Activated naive CD4-positive, alpha-beta T cell treated with anti-CD3 and anti-CD28 coated beads for 36 hours (primary cell): ENCODE measurements around the gene PLK2. TPM values are rescaled to one million over a fixed set of nuclear protein-coding genes. Genes with fewer than 3 reads are reported as not detected.

Experiments
- CTCF ChIA-PET: fragments of 350-600 bp; sonication (Branson Sonifier 250); formaldehyde crosslinking; loops from one replicate; lab custom pipeline; 2021; ENCODE audit warnings: antibody characterized with exemption; lab: Charles Lee
- DNase-seq: peaks from one replicate; pipeline ENCODE4 v3.0.0-alpha.2; 2020
- H3K27ac Mint-ChIP-seq: one replicate; pipeline ENCODE4 v1.8.0; 2021; ENCODE audit warnings: mild to moderate bottlenecking, mixed read lengths
- H3K27me3 Mint-ChIP-seq: one replicate; pipeline ENCODE4 v1.8.0; 2021; ENCODE audit warnings: low read depth, mixed read lengths
- H3K36me3 Mint-ChIP-seq: one replicate; pipeline ENCODE4 v1.8.0; 2021; ENCODE audit warnings: low read depth, mixed read lengths
- H3K4me1 Mint-ChIP-seq: one replicate; pipeline ENCODE4 v1.8.0; 2021; ENCODE audit warnings: low read depth, mixed read lengths
- H3K4me3 Mint-ChIP-seq: one replicate; pipeline ENCODE4 v1.8.0; 2021; ENCODE audit warnings: mild to moderate bottlenecking, moderate library complexity, mixed read lengths
- H3K9me3 Mint-ChIP-seq: one replicate; pipeline ENCODE4 v1.8.0; 2021; ENCODE audit warnings: mixed read lengths
- intact Hi-C: fragments of 100-400 bp; cut with micrococcal nuclease; formaldehyde crosslinking; loops from one replicate; pipeline ENCODE4 v1.15.1; 2023
- total RNA-seq, 2 experiments: library from RNA; stranded (reverse); gene quantifications; one replicate each; pipeline ENCODE4 v1.2.3, GENCODE V29; 2021

Gene PLK2
- total RNA-seq, 2 experiments from 2014 or later = 7.8 to 10.9 TPM

DNA sequence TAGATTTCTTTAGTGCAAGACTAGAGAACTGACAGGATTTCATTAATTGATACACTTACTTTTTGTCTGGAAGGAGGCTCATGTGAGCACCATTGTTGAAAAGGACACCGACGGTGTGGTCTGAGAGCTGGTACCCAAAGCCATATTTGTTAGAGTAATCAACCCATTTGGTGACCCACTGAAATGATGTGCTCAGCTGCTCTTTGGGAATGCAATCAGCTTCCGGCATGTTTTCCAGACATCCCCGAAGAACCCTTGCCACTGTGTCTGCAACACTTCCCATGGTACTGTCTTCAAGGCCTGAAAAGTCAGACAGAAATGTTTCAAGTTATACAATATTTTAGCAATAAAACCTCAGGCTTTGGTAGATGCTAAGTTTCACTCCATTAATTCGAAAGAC is 4.4 kb downstream of the PLK2 start:
- peaks cover 10% of the 10 kb centered on the region for H3K4me1 Mint-ChIP-seq
- no peak overlapping the region for H3K27ac Mint-ChIP-seq
- CTCF ChIA-PET = interaction anchor here (0.6 kb wide), 1 partner anchor 1542 kb away, joined by 3 read pairs; no protein-coding TSS in a partner anchor
- intact Hi-C loops = loop anchor here (10.0 kb wide), 1 partner anchor 181 kb away; no protein-coding TSS in a partner anchor
- no peaks in the 10 kb centered on the region for H3K9me3 Mint-ChIP-seq
- no peak for DNase-seq
- no peak overlapping the region for H3K4me3 Mint-ChIP-seq
- H3K27me3 Mint-ChIP-seq = peaks cover 9% of the 10 kb centered on the region
- H3K36me3 Mint-ChIP-seq = peaks cover 3% of the 10 kb centered on the region

DNA sequence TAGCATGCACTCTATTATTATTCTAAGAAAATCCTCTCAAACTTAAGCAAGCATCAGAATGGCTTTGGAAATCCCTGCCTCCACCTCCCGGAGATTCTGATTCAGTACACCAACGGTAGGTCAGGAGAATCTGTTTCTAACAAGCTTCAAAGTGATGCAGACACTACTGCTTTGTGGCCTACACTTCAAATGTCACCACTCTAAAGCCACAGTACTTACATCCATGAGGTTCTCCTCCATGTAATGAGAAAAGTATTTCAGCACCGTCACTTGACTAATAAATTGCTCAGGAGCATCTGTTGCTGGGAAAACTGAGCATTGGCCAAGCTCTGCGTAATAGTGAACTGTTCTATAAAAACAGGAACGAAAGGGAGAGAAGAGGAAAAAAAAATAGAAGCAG is 4.8 kb downstream of the PLK2 start:
- H3K9me3 Mint-ChIP-seq = no peaks in the 10 kb centered on the region
- CTCF ChIA-PET = interaction anchor here (0.6 kb wide), 1 partner anchor 1542 kb away, joined by 3 read pairs; no protein-coding TSS in a partner anchor
- H3K4me1 Mint-ChIP-seq = peaks cover 10% of the 10 kb centered on the region
- H3K27ac Mint-ChIP-seq = no peak overlapping the region
- intact Hi-C loops = loop anchor here (10.0 kb wide), 1 partner anchor 180 kb away; no protein-coding TSS in a partner anchor
- H3K27me3 Mint-ChIP-seq = peaks cover 9% of the 10 kb centered on the region
- peaks cover 3% of the 10 kb centered on the region for H3K36me3 Mint-ChIP-seq
- no peak overlapping the region for H3K4me3 Mint-ChIP-seq
- DNase-seq = no peak

DNA sequence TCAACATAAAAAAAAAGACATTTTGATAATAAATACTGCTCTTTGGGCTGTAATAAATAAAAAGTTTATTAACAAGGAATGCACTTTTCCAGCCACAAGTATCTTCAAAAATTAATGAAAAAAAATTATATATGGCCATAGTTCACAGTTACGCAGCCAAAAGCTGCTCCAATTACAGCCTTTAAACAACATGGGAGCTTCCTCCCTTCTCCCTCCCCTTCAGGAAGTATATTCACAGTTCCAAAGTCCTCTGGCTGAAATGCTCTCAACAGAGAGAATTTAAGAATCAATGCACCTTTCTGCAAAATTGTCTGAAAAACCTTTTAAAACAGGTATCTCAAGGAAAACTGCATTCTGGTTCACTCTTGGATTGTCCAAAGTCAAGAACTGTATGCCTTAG is 5.9 kb downstream of the PLK2 start:
- no peak overlapping the region for H3K27ac Mint-ChIP-seq
- CTCF ChIA-PET = no interaction called here

DNA sequence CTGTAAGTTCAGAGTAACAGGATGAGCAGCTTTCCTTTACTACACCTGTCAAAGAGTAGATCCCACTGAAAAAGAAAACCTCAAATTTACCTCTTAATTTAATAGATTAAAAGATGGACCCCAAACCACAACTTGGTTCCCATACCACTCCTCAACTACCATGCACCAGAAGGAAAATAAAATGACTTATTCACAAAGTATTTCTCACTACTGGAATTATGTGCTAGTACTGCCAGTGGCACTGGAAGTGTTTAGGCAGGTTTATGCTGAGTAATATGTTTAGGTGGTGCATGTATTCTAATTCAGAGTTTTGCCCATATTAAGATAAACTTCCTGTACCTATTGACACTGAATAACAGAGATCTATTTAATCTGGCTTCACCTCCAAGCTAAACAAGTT is 6.6 kb downstream of the PLK2 start:
- H3K36me3 Mint-ChIP-seq = peaks cover 3% of the 10 kb centered on the region
- peaks cover 3% of the 10 kb centered on the region for H3K4me1 Mint-ChIP-seq
- peaks cover 3% of the 10 kb centered on the region for H3K27me3 Mint-ChIP-seq
- intact Hi-C loops = loop anchor here (10.0 kb wide), 1 partner anchor 179 kb away; no protein-coding TSS in a partner anchor
- no peak for DNase-seq
- H3K27ac Mint-ChIP-seq = no peak overlapping the region
- CTCF ChIA-PET = interaction anchor here (0.6 kb wide), 1 partner anchor 1195 kb away, joined by 3 read pairs; no protein-coding TSS in a partner anchor
- H3K4me3 Mint-ChIP-seq = no peak overlapping the region
- H3K9me3 Mint-ChIP-seq = no peaks in the 10 kb centered on the region

More for the DNA sequence above, 5.9 kb downstream of the PLK2 start:
- H3K27me3 Mint-ChIP-seq = peaks cover 9% of the 10 kb centered on the region
- peaks cover 7% of the 10 kb centered on the region for H3K4me1 Mint-ChIP-seq
- H3K9me3 Mint-ChIP-seq = no peaks in the 10 kb centered on the region
- no peak overlapping the region for H3K4me3 Mint-ChIP-seq
- intact Hi-C loops = loop anchor here (10.0 kb wide), 1 partner anchor 179 kb away; no protein-coding TSS in a partner anchor
- no peak for DNase-seq
- peaks cover 3% of the 10 kb centered on the region for H3K36me3 Mint-ChIP-seq

DNA sequence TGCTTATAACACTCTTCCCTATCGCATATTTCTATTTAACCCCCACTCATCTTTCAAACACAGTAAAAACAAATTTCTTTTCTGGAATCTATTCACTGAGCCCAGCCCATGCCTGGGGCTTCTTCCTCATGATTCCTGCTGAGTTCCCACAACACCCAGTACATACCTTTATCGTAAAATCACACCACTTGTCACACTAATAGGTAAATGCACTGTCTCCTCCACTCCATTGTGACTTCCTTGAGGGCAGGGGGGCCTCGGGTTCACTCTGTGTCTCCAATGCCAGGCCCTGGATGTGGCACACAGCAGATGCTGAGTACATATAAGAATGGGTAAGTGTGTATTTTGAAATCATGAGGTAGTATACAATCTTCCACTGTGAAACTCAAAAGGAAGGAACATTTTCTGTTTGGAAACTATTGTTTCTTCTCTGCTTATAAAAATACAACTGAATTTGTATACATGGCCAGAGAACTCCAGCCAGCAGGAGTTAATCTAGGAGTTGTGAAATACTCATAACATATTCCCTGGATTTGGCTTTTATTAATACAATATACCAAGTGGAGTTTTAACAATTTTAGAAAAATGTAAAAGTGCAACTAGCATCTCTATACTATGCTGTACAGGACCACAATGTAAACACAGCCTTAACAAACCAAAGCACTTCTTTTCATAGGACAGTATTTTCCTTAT is 7.2 kb downstream of the PLK2 start:
- Mint-ChIP-seq H3K4me1 (no peaks in the 10 kb centered on the region), H3K4me3 (no peak overlapping the region), H3K36me3 (peaks cover 3% of the 10 kb centered on the region), H3K9me3 (no peaks in the 10 kb centered on the region), H3K27ac (no peak overlapping the region), H3K27me3 (no peaks in the 10 kb centered on the region)
- intact Hi-C loops = loop anchor here (10.0 kb wide), 1 partner anchor 178 kb away; no protein-coding TSS in a partner anchor
- CTCF ChIA-PET = no interaction called here
- no peak for DNase-seq

DNA sequence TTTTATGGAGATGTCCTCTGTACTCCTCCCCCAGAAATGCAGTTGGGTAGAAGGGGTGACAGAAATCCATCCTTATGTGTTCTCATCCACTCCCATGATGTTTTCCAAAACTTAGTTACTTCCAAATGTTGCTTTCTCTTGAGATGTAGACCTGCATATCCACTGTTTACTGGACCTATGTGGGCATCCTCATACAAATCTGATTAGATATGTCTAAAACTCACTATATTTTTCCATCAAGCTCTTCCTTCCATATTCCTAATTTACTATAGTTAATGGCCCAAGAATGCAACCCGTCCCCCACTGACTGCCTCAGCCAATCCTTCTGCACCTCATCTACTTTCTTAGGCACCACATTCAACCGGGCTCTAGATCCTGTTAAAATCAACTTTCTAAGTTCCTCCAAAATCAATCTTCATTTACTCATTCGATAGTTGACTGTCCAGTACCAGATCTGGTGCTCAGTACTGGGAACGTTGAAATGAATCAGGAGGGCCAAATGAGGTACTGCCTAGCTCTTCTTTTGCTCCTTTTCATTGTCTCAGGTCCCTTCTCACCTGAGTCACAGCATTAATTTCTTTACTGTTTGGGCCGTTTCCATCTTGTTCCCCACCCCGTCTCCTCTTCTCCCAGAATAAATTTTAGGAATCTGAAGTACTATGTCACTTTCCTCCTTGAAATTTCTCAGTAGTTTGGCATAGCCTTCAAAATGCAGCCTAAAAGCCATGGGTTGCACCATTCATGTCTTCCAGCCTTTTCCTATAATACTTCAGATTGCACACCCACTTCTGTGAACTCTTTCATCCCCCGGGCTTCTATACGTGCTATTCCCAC is 7.9 kb downstream of the PLK2 start:
- Mint-ChIP-seq H3K27ac (no peak overlapping the region), H3K4me3 (no peak overlapping the region), H3K9me3 (no peaks in the 10 kb centered on the region), H3K4me1 (no peaks in the 10 kb centered on the region), H3K27me3 (no peaks in the 10 kb centered on the region), H3K36me3 (peaks cover 3% of the 10 kb centered on the region)
- DNase-seq = no peak
- CTCF ChIA-PET = interaction anchor here (0.6 kb wide), 1 partner anchor 29 kb away, joined by 4 read pairs; no protein-coding TSS in a partner anchor
- intact Hi-C loops = loop anchor here (10.0 kb wide), 1 partner anchor 177 kb away; no protein-coding TSS in a partner anchor

DNA sequence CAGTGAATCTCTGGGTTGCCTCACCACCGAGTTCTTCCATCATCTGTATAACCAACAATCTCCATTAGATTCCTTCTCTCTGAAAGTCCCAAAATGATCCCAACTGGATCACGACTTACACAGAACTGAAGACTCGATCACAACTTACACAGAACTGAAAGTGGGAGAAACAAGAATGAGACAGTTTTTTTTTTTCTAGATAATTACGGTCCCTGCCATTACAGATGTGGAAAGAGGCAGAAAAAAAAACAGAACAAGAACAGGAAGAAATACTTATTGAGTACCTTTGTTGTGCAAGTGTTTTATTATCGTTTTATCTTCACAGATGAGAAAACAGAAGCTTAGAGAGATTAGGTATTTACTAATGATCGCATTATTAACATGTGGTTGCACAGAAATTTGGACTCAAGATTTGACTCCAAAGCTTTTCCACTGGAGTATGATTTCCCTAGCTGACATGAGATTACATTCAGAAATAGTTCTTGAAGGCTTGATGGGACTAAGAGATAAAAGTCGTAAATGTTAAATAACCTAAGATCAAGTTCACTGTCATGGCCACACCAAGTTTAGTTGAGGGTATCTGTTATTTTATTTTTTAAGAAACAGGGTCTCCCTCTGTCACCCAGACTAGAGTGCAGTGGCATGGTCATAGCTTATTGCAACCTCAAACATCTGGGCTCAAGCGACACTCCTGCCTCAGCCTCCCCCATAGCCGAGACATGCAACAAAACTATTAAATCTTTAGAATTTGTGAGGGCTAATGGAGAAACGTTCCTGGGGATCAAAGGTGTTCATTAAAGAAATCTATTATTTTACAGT is 8.9 kb downstream of the PLK2 start:
- Mint-ChIP-seq H3K27me3 (no peaks in the 10 kb centered on the region), H3K4me1 (no peaks in the 10 kb centered on the region), H3K9me3 (no peaks in the 10 kb centered on the region), H3K36me3 (peaks cover 3% of the 10 kb centered on the region), H3K27ac (no peak overlapping the region), H3K4me3 (no peak overlapping the region)
- CTCF ChIA-PET = interaction anchor here (0.6 kb wide), 2 partner anchors 28 to 35 kb away, joined by 4 to 5 read pairs; no protein-coding TSS in a partner anchor
- DNase-seq = no peak
- intact Hi-C loops = loop anchor here (10.0 kb wide), 1 partner anchor 176 kb away; no protein-coding TSS in a partner anchor

DNA sequence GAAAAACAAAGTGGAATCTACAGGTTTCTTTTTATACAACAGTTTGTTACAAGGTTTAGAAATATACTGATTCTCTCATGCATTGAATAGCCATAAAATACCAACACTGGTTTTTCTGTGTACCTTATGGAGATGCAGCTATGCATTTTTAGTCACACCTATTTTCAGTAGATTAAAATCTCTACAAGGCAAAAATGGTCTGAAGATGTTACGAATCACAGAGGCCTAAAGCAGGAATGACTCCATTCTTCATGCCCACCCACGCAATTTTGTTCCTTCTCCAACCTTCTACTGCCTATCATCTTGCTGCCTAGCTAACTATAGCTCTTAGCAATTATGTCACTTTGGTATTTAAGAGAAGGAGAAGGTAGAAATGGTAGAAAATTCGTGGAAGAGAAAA is 9.9 kb downstream of the PLK2 start:
- peaks cover 3% of the 10 kb centered on the region for H3K36me3 Mint-ChIP-seq
- intact Hi-C loops = loop anchor here (10.0 kb wide), 1 partner anchor 175 kb away; no protein-coding TSS in a partner anchor
- CTCF ChIA-PET = no interaction called here
- H3K4me3 Mint-ChIP-seq = no peak overlapping the region
- H3K27me3 Mint-ChIP-seq = peaks cover 2% of the 10 kb centered on the region
- H3K27ac Mint-ChIP-seq = no peak overlapping the region
- no peaks in the 10 kb centered on the region for H3K4me1 Mint-ChIP-seq
- DNase-seq = no peak
- no peaks in the 10 kb centered on the region for H3K9me3 Mint-ChIP-seq

DNA sequence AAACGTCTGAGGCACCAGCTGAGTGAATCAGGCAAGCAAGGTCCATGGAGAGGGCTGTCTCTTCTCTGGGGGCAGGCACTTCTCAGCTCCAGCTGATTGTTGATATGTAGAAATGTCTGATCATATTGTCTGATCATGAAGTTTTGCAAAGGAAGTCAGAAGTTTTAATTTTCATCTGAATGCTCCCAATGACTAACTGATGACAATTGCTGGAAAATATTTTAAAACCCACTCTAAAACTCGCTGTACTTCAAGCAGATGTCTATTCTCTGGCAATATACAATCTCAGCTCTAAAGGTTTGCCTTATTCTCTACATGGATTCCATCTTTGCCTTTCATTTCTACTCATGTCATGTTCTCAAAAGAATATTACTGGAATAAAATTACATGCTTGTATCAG is 12.7 kb downstream of the PLK2 start:
- no peak for DNase-seq
- no peak overlapping the region for H3K4me3 Mint-ChIP-seq
- no peaks in the 10 kb centered on the region for H3K4me1 Mint-ChIP-seq
- no peak overlapping the region for H3K27ac Mint-ChIP-seq
- peaks cover 8% of the 10 kb centered on the region for H3K27me3 Mint-ChIP-seq
- H3K36me3 Mint-ChIP-seq = no peaks in the 10 kb centered on the region
- no peaks in the 10 kb centered on the region for H3K9me3 Mint-ChIP-seq
- CTCF ChIA-PET = no interaction called here
- intact Hi-C loops = no loop called here

DNA sequence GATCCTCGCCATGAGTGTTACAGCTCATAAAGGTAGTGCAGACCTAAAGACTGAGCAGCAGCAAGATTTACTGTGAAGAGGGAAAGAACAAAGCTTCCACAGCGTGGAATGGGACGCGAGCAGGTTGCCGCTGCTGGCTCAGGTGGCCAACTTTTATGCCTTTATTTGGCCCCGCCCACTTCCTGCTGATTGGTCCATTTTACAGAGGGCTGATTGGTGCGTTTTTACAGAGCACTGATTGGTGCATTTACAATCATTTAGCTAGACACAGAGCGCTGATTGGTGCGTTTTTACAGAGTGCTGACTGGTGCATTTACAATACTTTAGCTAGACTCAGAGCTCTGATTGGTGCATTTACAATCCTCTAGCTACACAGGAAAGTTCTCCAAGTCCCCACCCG is 13.9 kb downstream of the PLK2 start:
- DNase-seq = no peak
- Mint-ChIP-seq H3K4me1 (no peaks in the 10 kb centered on the region), H3K9me3 (no peaks in the 10 kb centered on the region), H3K27me3 (peaks cover 8% of the 10 kb centered on the region), H3K4me3 (no peak overlapping the region), H3K36me3 (no peaks in the 10 kb centered on the region), H3K27ac (no peak overlapping the region)
- CTCF ChIA-PET = no interaction called here
- intact Hi-C loops = no loop called here

DNA sequence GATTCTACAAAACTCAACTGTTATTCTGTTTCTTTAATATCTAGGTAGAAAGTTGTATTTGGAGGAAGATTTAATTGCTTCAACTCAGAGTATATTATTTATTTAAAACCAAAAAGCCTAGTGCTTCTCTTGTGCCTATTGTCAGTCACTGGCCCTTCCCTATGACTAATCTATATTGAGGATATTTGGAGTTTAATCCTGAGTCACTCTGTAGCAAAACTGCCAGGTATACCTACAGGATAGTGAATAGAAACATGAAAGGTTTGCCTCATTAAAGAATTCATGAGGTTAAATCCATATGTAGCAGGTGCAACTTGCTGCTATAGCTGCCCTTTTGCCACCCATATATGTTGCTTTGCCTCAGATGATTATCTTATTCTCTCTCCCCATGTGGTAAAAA is 15.1 kb downstream of the PLK2 start:
- H3K4me3 Mint-ChIP-seq = no peak overlapping the region
- intact Hi-C loops = no loop called here
- DNase-seq = no peak
- H3K9me3 Mint-ChIP-seq = no peaks in the 10 kb centered on the region
- no peak overlapping the region for H3K27ac Mint-ChIP-seq
- CTCF ChIA-PET = no interaction called here
- H3K27me3 Mint-ChIP-seq = peaks cover 8% of the 10 kb centered on the region
- no peaks in the 10 kb centered on the region for H3K4me1 Mint-ChIP-seq
- H3K36me3 Mint-ChIP-seq = no peaks in the 10 kb centered on the region
